ENCODE data around the gene FMO4.
"Not testable (repeated sequence)": the region's sequence is repeated elsewhere in the genome, so short reads cannot be mapped to it uniquely, and the experiment has no call there.

Gene FMO4

DNA sequence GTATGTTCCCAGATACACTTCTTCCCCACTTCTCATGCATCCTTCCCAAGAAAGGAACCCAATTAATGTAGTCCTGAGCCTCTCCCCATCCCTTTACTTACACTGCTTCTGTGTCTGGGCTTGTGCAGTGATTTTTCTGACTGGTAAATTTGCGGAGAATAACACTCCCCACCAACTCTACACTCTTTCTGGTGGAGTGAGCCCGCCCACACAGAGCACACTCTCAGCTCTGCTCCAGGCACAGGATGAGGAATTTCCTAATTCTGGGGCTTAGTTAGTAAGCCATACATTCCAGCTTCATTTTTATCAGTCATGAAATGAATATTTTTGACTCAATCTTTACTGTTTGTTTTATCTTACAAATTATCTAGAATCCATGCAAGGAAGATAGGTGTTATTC lies 38.6 kb downstream of the FMO4 start:
- no peak for DNase-seq (ENCODE audit: low read depth, low spot score)
- in situ Hi-C loops (cut with HindIII; ENCODE audit: low sequenced_read_pairs): no loop called here

DNA sequence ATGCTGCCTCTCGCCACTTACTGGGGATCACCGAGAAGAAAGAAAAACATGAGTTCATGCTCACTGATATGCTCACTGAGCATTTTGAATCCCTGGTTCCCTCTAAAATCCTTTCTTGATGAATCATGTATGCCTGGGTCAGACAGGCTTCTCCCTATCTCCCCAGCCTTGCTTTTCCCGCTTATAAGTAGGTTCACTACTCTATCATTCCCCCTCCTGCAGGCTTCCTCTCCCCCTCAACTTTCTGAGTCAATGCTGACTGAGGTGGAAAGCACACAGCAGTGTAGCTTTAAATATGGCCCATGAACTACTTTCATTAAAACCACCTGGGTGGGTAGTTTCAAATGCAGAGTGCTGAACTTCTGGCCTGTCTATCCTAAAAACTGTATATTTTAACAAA lies 41.7 kb downstream of the FMO4 start:
- TF ChIP-seq, protein P1, sequence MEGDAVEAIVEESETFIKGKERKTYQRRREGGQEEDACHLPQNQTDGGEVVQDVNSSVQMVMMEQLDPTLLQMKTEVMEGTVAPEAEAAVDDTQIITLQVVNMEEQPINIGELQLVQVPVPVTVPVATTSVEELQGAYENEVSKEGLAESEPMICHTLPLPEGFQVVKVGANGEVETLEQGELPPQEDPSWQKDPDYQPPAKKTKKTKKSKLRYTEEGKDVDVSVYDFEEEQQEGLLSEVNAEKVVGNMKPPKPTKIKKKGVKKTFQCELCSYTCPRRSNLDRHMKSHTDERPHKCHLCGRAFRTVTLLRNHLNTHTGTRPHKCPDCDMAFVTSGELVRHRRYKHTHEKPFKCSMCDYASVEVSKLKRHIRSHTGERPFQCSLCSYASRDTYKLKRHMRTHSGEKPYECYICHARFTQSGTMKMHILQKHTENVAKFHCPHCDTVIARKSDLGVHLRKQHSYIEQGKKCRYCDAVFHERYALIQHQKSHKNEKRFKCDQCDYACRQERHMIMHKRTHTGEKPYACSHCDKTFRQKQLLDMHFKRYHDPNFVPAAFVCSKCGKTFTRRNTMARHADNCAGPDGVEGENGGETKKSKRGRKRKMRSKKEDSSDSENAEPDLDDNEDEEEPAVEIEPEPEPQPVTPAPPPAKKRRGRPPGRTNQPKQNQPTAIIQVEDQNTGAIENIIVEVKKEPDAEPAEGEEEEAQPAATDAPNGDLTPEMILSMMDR (IDR thresholded peaks at IDR 0.05; ENCODE audit: low read depth, low read length): no peak
- in situ Hi-C loops (cut with HindIII; ENCODE audit: low sequenced_read_pairs): no loop called here
- no peak overlapping the region for H3K4me3 ChIP-seq (ENCODE audit: low read depth, low read length)
- DNase-seq (ENCODE audit: low read depth, low spot score): no peak

More for the DNA sequence above, 38.6 kb downstream of the FMO4 start:
- no peak overlapping the region for H3K4me3 ChIP-seq (ENCODE audit: low read depth, low read length)
- TF ChIP-seq, protein P1 (IDR thresholded peaks at IDR 0.05; ENCODE audit: low read depth, low read length): no peak

DNA sequence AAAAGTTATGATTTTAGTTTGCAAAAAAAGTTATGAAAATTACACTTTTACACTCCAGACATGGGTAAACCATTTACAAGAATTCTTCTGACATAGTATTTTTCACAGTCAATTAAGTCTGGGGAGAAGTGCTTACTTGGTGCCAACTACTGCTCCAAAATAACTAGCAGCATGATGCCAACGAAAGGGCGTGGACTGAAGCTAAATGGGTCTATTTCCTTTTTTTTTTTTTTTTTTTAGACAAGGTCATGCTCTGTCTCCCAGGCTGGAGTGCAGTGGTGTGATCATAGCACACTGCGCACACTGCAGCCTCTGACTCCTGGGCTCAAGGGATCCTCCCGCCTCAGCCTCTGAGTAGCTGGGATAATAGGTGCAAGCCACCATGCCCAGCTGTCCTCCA lies 43.2 kb downstream of the FMO4 start:
- TF ChIP-seq, protein P1 (IDR thresholded peaks at IDR 0.05; ENCODE audit: low read depth, low read length): no peak
- DNase-seq (ENCODE audit: low read depth, low spot score): no peak
- no peak overlapping the region for H3K4me3 ChIP-seq (ENCODE audit: low read depth, low read length)
- in situ Hi-C loops (cut with HindIII; ENCODE audit: low sequenced_read_pairs): no loop called here

DNA sequence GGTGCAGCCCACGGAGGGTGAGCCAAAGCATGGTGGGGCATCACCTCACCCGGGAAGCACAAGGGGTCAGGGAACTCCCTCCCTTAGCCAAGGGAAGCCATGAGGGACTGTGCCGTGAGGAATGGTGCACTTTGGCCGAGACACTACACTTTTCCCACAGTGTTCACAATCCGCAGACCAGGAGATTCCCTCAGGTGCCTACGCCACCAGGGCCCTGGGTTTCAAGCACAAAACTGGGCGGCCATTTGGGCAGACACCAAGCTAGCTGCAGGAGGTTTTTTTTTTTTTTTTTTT lies 45.3 kb downstream of the FMO4 start:
- DNase-seq (ENCODE audit: low read depth, low spot score); in situ Hi-C loops (cut with HindIII; ENCODE audit: low sequenced_read_pairs); H3K4me3 ChIP-seq (ENCODE audit: low read depth, low read length): not testable (repeated sequence)

DNA sequence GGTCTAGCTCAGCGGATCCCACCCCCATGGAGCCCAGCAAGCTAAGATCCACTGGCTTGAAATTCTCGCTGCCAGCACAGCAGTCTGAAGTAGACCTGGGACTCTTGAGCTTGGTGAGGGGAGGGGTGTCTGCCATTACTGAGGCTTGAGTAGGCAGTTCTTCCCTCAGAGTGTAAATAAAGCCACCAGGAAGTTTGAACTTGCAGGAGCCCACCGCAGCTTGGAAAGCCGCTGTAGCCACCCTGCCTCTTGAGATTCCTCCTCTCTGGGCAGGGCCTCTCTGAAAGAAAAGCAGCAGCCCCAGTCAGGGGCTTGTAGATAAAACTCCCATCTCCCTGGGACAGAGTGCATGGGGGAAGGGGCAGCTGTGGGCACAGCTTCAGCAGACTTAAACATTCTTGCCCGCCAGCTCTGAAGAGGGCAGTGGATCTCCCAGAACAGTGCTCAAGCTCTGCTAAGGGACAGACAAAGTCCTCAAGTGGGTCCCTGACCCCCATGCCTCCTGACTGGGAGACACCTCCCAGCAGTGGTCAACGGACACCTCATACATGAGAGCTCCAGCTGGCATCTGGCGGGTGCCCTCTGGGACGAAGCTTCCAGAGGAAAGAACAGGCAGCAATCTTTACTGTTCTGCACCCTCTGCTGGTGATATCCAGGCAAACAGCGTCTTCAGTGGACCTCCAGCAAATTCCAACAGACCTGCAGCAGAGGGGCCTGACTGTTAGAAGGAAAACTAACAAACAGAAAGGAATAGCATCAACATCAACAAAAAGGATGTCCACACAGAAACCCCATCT lies 45.9 kb downstream of the FMO4 start:
- in situ Hi-C loops (cut with HindIII; ENCODE audit: low sequenced_read_pairs); DNase-seq (ENCODE audit: low read depth, low spot score); H3K4me3 ChIP-seq (ENCODE audit: low read depth, low read length): not testable (repeated sequence)

DNA sequence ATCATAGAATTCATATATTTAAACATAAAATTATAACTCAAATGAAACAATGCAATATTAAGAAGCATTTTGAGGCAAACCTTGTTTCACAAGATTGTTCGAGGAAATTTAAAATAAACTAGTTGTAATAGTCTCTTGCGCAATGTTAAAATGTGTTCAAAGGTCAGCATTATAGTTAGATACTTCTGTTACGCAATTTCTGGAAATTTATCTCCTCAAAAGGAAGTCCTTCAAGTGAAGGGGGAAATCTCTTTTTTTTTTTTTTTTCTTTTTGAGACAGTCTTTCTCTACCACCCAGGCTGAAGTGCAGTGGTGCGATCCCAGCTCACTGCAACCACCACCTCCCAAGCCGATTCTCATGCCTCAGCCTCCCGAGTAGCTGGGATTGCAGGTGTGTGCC lies 52.1 kb downstream of the FMO4 start:
- in situ Hi-C loops (cut with HindIII; ENCODE audit: low sequenced_read_pairs): no loop called here
- TF ChIP-seq, protein P1 (IDR thresholded peaks at IDR 0.05; ENCODE audit: low read depth, low read length): no peak
- no peak overlapping the region for H3K4me3 ChIP-seq (ENCODE audit: low read depth, low read length)
- no peak for DNase-seq (ENCODE audit: low read depth, low spot score)

DNA sequence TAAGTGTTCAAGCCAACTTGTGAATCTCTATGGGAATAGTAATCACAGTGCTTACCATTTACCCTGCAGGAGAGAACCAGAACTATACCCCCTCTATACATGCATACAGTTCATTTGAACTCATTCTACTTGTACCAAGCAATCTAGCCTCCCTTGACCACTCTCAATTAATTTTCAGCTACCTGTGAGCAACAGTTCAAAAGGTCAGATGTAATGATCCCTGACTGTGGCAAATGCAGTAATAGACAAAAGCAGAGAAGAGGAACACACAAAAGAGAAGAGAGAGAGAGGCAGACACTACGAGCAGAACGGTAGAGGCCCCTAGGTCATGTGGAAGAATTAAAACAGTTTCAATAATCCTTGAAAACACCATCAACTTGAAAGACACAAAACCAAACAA lies 52.8 kb downstream of the FMO4 start:
- in situ Hi-C loops (cut with HindIII; ENCODE audit: low sequenced_read_pairs): no loop called here
- DNase-seq (ENCODE audit: low read depth, low spot score): no peak
- H3K4me3 ChIP-seq (ENCODE audit: low read depth, low read length): no peak overlapping the region
- TF ChIP-seq, protein P1 (IDR thresholded peaks at IDR 0.05; ENCODE audit: low read depth, low read length): no peak

DNA sequence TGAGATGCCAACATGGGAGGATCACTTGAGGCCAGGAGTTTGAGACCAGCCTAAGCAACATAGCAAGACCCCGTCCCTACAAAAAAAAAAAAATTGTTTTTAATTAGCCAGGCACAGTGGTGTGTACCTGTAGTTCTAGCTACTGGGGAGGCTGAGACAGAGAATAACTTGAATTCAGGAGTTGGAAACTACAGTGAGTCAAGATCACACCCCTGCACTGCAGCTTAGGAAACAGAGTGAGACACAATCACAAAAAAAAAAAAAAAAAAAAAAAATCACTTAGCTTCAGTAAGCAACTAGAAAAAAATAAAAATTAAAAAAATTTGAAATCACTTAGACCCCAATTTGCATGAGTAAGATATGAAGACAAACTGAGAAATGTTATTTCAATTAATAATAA lies 53.5 kb downstream of the FMO4 start:
- DNase-seq (ENCODE audit: low read depth, low spot score): no peak
- in situ Hi-C loops (cut with HindIII; ENCODE audit: low sequenced_read_pairs): no loop called here
- no peak overlapping the region for H3K4me3 ChIP-seq (ENCODE audit: low read depth, low read length)
- TF ChIP-seq, protein P1 (IDR thresholded peaks at IDR 0.05; ENCODE audit: low read depth, low read length): no peak
